Stimulated activated CD8-positive, alpha-beta memory T cell treated with anti-CD3 and anti-CD28 coated beads, Interleukin-15, amount 100 ng/mL, for 24 hours (primary cell): ENCODE measurements around the gene CCDC70.
"Not testable (repeated sequence)": the region's sequence is repeated elsewhere in the genome, so short reads cannot be mapped to it uniquely, and the experiment has no call there.

Source experiments
- DNase-seq: peaks from one replicate; pipeline ENCODE4 v3.0.0-alpha.2; 2020; ENCODE audit warnings: low read depth

Gene CCDC70

DNA sequence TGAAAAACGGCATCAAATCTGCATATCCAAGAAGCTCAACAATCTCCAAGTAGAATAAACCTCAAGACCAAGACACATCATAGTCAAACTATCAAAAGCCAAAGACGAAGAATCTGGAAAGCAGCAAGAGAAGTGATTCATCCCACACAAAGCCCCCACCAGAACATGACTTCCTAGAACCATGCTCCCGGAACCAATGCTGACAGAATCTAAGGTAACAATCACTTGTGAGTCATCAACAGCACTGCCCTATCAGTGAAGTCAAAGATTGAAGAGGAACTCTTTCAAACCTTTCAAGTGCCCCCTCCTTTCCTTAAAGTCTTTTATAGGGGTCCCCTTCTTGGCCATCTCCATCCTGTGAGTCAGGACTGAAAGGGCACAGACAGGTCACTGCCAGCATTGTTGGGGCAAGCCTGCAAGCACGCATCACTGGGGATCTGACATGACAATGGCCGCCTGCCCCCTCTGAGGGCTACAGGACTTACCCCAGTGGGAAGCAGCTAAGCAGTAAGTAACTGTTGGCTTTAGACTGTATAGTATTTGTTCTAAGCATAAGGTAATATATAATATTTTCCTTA lies at the start of gene CCDC70:
Gene CCDC70 (plus strand): TSS at position 247 of the 578 bp plus-strand sequence. CDS start 3,443 bp downstream, outside the sequence.
- DNase-seq = no peak

DNA sequence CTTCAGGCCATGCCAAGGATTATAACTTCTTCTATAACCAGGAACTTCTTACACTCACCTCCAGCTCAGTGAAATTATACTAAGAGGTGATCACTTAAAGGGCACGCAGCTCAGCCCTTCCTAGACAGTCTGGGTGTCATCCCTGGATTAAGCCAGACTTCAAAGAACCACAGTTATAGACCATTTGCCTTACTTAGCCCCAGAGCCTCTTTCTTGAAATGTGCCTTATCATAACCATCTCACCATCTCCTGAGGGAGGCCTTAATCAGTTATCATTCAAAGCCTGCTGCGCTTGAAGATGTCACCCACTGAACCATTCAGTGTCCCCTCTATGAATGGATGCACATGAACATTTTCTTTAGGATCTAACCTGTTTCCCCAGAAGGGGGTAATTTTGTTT lies 47.7 kb upstream of the CCDC70 start:
- no peak for DNase-seq

DNA sequence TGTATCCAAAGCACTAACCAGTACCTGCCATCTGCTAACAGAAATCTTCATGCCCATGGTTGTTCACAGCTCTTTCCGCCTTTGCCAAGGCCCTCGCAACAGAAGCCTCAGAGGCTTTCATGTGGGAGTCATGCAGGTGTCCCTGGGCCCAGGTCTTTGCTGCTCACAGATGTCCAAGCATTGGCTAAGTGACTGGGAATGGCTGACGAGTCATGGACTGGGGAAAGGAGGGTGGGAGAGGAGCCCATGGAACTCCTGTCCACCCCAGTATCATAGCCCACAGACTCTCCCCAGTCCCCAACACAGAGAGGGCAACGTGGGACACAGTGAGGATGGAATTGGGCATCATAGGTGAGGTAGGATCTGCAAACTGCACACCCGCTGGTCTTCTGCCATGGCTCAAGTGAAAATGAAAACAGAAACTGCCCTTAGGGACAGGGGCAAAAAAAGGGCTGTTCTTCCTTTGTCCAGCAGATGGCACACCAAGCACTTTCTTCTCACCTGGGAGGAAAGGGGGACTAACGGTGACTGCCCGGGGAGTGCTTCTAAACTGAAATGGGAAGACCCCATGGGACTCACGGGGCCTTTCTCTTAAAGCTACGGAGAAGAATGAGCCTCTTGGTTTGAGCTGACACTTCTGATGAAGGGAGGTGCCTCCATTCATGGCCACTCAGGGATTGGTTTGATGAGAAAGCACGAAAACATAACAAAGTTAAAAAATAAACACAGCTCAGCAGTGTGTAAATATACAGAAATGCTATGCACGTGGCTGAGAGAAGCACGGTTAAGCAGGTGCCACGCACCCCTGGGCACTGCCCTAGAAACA lies 46.7 kb upstream of the CCDC70 start:
- no peak for DNase-seq

DNA sequence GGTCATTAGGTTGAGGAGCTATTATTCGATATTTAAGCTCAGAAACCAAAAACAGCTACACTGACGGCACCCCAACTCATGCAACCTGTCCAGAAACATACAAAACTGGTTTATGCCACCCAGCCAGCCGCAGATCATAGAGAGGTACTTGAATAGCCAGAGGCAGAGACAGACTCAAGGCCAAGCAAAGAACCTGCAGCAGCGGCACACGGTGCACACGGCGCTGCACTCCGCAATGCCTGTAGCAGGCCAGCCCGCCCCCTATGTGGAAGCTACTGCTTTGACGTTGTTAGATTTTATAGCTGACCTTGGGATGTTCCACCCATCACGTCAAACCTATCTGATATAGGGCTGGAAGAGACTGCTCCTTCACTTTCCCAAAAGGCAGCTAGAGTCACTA lies 45.9 kb upstream of the CCDC70 start:
- no peak for DNase-seq

DNA sequence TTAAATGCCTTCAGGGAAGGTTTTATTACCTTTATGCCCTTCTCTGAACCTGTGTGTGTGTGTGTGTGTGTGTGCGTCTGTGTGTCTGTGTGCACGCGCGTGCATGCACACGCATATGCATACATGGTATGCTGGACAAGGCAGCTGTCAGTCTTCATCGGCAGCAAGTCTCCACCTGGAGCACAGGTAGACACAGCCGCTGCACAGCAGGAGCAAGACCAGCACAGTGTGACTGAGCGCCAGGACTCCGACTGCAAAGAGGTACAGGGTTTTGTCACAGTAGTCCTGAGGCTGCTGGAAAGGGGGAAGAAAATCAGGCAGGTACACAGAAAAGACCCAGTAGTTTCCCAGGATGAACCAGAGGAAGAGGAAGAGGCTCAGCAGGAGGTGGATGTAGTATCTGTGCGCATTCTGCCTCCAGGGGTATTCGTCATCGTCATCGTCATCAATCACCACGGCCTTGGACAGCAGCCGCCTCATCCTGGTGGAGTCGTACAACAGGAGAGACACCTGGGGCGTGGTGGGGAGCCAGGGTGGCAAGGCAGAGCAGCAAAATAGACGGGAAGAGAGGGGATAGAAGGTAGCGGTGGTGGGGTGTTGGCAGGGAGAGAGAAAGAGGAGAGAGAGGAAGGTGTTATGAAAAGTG lies 45.0 kb upstream of the CCDC70 start:
- DNase-seq = no peak

DNA sequence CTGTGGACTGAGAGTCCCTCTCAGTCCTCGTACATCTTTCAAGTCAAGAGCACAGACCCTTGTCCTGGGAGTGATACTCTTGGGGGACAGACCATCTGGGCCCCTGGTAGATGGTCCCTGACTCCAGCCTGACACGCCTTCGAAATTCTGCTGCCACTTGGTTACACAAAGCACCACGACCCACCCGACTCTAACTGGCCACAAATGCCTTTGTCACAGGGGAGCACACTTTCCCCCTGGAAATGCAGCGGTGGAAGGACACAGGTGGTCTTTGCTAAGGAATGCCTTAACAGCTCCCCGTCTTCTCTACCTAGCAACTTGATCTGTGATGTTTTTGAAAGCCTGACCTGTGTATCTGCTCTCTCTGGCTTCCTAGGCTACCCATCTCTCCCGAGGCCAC lies 44.1 kb upstream of the CCDC70 start:
- no peak for DNase-seq

DNA sequence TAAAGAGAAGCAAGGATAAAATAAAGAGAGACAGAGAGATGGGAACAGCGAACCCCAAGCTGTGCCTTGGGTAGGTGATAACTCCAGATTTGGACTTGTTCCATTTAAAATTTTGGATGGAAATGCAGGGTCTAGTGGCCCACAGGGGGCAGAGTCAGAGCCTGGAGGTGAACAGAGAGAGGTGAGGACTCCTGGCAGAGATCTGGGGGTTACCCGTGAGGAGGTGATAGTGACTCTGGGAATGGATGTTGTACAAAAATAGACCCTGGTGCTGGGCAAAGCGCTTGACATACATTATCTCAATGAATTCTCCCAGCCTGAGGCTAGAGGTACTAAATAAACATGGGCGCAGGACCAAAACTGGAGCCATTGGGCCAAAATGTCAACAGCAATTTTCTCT lies 43.5 kb upstream of the CCDC70 start:
- DNase-seq = no peak

DNA sequence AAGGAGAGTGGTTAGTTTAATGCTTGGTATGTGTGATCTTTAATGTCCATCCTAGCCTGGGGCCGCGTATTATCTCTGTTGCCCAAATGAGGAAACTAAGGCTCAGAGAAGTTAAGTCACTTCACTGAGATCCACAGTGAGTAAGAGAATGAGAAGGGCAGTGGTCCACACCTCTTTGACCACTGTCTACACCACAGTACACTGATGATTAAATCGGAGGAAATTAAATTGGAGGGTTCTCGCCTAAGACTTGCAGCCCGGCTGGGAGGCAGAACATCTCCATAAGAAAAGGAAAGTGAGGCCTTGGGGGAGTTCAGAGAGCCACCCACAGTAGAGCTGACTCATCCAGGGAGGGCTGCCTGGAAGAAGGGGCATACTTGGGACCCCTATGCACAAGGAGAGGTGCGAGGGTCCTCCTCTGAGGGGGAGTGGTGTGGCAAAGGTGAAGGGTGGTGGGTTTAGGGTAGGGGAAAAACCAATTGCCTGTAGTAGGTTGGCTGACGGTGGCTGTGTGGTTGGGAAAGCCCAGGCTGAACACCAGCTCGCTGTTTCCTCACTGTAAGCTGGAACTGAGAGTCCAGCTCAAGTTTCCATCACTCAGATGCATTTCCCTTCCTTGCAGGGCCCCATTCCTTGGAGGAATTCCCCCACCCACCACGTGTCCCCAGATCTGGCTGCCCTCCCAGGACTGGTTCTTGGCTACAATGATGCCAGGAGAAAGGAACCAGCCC lies 42.8 kb upstream of the CCDC70 start:
- no peak for DNase-seq

DNA sequence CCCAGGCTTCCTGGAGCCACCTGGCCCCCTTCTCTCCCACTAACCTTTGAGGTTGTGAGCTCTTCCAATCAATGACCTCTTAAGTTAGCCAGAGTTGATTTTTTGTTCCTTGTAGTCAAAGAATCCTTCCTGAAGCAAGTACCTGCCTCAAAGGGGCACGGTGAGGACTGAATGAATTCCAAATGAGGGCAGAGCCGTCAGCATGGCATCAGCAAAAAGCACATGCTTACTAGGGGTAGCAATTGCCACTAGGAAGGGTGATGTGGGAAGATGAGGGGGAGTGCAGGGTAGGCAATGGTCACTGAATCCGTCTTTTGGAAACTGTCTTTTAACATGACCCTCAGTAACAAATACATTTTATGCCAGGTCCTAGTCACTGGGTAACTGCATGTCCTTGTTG lies 42.2 kb upstream of the CCDC70 start:
- no peak for DNase-seq

DNA sequence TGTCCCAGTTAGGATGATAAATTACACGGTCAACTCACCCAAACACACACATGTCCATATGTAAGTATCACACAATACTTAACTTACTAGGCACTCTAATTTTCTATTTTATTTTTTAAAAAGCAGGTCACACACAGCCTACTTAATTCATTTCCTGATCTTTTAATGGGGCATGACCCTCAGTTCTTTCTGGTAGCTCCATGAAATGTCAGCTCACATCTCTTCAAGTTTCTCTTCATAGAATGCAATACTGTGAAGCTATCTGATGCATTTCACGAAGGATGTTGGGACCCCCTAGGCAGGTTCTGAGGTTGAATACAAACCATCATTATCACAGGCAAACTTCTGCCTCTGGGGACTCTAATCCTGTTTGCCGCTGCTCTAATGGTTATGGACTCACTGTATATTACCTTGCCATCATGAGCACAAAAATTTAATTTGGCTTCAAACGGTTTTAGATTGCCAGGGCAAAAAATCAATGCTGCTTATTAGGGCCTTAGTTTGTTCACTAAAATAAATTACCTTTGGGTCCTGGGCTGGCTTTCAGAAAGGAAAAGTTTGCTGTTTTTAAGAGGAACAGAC lies 41.7 kb upstream of the CCDC70 start:
- DNase-seq = no peak

DNA sequence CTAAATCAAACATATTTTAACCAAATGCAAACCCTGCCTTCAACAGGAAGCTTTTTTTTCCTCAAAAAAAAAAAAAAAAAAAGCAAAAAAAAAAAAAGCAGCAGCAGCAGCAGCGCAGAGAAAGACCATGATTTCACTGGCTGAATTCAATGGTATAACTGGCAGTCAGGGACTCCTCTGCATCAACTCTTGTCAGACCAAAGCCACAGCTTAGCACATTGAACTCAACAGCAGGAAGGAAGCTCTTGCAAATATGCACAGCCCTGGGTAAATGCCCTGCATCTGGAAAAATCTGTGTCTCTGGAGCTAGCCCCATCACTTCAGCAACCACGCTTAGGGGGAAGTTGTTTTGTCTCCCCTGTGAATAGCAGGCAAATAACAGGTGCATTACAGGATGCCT lies 40.2 kb upstream of the CCDC70 start:
- DNase-seq = no peak

DNA sequence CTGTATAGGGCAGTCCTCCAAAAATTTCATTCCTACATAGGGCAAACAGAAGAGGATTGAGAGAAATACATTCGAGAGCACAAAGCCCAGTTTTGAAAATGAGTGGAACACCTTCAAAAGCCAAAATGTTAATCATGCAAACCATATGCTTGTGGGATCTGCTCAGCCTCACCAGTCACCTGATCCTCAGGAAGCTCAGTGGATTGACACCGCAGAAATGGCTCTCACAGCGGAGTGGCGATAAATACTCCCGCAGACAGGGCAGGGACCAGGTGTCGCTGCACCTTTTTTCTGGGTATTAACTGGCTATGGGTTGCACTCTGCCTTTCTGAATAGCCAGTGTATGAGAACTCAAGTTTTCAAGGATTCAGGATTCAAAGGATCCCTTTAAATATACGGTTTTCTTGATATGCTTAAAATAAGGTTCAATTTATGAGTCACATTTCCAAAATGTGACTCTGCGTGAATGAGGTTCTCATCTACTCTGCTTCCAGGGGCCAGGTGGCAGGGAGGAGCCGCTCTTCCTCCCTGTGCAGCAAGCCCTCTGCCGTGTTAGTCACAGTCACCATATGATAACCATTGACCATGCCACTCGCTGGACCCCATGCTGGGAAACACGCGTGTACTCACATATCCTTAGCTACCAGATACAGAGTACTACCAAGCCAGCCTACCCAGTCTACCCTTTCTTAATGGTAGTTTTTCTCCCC lies 39.5 kb upstream of the CCDC70 start:
- no peak for DNase-seq

DNA sequence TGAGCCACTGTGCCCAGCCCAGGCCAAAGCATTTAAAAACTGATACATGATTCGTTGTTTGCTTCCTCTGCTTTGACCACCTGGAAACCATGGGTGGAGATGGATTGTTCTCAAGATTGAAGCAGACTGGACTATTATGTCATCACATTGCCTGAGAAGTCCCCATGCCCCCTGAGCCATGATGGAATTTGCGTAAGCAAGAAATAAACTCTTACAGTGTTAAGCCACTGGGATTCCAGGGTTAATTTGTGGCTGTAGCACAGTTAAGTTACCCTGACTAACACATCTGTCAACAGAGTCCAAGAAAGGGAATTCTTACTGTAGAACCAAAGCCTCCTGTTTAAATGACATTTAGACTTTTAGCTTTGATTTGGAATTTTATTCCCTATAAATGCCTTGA lies 38.4 kb upstream of the CCDC70 start:
- DNase-seq = no peak

DNA sequence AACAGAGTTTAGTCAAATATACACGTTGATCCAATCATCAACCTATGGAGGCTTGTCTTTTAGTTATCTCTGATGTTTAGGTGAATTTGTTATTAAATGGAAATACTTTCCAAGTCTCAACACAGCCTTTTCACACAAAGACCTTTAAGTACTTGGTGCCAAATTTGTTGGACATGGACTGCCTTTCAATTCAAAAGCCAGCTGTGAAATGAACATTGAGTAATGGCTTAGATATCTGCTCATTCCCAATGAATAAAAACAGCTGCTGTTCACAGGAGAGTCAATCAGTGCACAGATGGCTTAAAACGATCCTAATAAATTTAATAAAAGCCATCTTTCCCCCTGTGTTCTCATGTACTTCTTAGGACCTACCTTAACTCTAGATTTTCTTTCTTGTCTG lies 37.9 kb upstream of the CCDC70 start:
- no peak for DNase-seq

DNA sequence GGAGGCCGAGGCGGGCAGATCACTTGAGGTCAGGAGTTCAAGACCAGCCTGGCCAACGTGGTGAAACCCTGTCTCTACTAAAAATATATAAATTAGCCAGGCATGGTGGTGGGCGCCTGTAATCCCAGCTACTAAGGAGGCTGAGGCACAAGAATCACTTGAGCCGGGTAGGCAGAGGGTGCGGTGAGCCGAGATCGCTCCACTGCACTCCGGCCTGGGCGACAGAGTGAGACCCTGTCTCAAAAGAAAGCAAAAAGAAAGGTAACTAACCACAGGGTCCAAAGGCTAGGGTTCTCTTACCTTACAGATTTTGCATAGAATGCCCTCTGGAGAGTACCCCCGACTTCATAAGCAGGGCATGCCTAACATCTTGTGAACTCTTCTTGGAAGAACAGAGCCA lies 37.1 kb upstream of the CCDC70 start:
- not testable (repeated sequence) for DNase-seq

DNA sequence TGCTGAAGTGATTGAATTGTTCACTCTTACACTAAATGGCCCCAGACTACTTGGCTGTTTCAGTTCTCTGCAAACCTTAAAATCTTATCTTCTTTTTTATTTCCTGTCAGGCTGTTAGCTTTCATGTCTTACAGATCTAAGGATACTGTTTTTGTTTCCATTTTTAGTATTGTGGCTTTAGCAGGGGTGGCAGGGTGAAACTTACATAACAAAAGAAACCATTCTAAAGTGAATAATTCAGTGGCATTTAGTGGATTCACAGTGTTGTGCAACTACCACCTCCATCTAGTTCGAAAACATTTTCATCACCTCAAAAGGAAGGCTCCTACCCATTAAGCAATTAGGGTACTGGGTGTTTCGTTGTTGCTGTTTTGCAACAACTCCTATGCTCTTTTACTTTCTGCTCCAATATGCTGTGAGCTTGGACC lies 36.6 kb upstream of the CCDC70 start:
- no peak for DNase-seq

DNA sequence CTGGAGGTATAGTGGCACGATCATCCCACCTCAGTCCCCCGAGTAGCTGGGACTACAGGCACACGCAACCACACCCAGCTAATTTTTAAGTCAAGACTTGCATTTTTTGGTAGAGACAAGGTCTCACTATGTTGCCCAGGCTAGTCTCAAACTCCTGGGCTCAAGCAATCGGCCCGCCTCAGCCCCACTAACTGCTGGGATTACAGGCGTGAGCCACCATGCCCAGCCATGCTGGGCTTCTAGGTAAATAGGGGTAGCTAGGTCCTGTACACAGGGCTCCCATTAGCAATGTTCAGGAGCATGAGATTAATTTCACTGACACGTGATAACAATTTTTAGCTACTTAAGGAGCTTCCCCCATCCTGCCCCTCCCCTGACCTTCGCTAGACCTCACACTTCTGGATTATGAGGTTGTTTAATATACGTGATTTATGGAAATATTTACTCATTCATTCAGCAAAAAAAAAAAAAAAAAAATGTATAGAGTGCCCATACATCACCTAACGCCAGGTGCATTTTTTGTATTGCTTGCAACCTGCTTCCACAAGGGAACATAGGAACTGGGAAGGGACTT lies 36.0 kb upstream of the CCDC70 start:
- no peak for DNase-seq

DNA sequence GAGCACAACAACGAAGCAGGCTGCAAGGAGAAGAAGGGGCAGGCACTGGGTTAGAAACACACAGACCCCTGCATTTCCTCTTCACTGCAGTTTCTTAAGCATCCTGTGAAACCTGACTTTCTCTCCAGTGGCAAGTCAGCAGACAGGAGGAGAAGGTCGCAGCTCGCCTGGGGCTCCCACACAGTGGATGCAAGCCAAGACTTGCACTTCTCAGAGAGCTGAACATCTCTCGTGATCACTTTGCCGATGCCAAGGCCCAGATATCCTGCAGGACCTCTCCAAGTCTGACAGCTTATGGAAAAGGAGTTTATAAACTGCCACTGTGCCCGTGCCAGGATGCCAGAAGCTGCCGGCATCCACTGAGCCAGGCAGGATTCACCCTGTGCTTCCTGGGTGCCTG lies 35.2 kb upstream of the CCDC70 start:
- DNase-seq = no peak

DNA sequence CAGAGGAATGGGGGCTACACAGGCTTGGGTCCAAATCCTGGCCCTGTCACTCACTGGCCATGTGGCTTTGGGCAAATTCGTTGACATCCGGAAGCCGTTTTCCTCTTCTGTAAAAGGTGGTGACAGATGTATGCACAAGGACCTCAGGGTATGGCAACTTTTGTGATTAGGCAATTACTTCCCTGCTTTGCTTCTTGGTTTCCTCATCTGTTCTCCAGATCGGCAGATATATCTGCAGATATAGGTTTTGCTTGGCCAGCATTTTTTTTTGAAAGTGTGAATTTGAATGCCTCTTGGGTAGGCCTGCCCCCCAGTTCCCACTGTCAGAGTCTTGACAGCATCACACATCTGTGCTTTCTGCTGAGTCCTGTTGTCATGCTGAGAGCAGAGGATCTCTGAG lies 34.5 kb upstream of the CCDC70 start:
- no peak for DNase-seq

DNA sequence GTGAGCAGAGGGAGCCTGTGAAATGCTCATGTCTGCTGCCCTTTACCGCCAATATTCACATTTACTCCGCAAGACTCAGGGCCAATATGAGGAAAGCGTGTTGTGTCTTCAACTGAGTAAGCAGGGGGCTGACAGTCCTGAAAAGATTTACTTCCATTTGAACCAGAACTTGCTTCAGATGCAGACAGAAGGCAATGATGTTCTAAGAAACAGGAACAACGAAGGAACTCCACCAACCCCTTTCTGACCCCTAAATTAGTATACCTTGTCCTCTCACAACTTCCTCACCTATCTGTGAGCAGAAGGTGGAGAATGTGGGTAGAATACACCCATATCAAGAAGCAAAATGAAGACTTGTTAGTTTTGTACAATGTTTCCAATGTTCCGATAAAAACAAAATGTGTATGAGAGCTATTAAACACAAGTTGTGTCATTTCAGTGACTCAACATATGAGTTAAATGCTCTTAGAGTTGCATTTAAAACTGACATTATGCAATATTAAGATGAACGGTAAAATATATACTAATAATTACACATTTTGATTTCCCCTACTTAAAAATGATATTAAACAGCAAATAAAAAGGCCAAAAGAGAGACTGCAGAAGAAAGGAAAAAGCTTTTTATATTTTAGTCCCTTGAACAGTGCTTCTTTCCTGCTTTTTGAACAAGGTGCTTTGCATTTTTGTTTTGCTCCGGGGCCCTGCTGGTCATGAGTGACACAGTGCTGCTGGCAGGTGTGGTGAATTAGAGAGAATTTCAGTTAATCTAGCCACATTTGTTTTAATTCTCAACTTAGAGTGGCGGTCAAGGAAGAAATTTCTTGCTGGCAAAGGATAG lies 32.8 kb upstream of the CCDC70 start:
- no peak for DNase-seq

DNA sequence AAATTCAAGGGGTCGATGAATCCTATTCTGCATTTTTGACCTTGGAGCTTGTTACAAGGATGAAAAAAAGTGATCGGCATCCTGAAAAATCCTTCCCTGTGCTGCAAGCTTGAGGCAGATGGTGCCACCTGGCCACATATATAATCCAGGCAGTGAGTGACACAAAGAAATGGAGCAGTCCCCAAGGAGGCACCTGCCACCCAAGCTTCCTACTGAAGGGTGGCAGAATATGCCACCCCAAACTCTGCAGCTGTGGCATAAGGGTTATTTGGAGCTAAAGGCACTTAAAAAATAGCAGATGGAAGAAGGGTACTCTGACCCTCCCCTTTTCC lies 32.2 kb upstream of the CCDC70 start:
- no peak for DNase-seq
